Measurements from ENCODE around the gene GRIA1.

- TF ChIP-seq POLR2AphosphoS5 (IDR thresholded peaks at IDR 0.05; ENCODE audit: low read depth, low read length) (no peak), FOXP2 (optimal IDR thresholded peaks at IDR 0.05; ENCODE audit: borderline replicate concordance, extremely low read depth, extremely low read length, insufficient read depth) (no peak), TAF1 (IDR thresholded peaks at IDR 0.05; ENCODE audit: borderline replicate concordance, insufficient read depth, low read length) (no peak), REST (IDR thresholded peaks at IDR 0.05; ENCODE audit: insufficient read depth in 1 of 2, low read depth in 2 of 2, low read length in 2 of 2) (no peak), SIN3A (IDR thresholded peaks at IDR 0.05; ENCODE audit: borderline replicate concordance, insufficient read depth, low read length) (no peak)
Observed at GRCh38 chr5:153630546-153630945, 140.1 kb downstream of the GRIA1 start.

Data from PFSK-1 (cell line).